Epithelial cell of proximal tubule (primary cell): Measurements from ENCODE around the gene VPREB1. TPM values are rescaled to one million over a fixed set of nuclear protein-coding genes. Genes with fewer than 3 reads are reported as not detected.
"Not testable (repeated sequence)": the region's sequence is repeated elsewhere in the genome, so short reads cannot be mapped to it uniquely, and the experiment has no call there.

Experiments
- DNase-seq: peaks from one replicate; pipeline ENCODE4 v3.0.0-alpha.2; 2011; ENCODE audit warnings: low read depth
- H3K4me3 ChIP-seq: 2 replicates; pipeline ENCODE4 v1.5.1; 2011; ENCODE audit warnings: low read depth, mild to moderate bottlenecking, low read length
- total RNA-seq: library from RNA; depleted of rRNA; stranded (reverse); fragments of >200 nt; gene quantifications from 2 replicates; pipeline ENCODE4 v1.2.3, GENCODE V29; 2015
- TF ChIP-seq, protein P1 (sequence below): conservative IDR thresholded peaks from 2 replicates; pipeline ENCODE4 v1.5.1; 2012; ENCODE audit warnings: low read depth, mild to moderate bottlenecking, low read length

The VPREB1 gene
- total RNA-seq, 1 donor from 2014 or later, result not detected

DNA sequence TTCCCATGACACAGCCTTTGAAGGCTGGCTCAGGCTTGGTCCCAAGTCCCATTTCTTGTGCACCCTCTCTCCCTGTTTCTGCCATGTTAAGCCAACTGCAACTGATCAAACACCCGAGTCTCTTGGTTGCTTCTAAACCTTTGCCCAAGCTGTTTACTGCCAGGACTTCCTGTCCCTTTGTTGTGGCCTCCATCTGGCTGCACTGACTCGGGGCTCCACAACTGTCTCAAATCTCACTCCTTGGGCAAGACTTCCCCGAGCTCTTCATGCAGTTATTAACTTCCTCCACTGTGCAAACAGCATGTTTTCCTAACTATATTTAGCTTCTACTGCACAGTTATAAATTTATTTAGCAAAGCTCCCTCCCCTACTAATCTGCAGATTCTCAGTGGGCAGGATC, 4.3 kb downstream of the VPREB1 start:
- no peak overlapping the region for H3K4me3 ChIP-seq
- DNase-seq, result no peak
- TF ChIP-seq, protein P1, sequence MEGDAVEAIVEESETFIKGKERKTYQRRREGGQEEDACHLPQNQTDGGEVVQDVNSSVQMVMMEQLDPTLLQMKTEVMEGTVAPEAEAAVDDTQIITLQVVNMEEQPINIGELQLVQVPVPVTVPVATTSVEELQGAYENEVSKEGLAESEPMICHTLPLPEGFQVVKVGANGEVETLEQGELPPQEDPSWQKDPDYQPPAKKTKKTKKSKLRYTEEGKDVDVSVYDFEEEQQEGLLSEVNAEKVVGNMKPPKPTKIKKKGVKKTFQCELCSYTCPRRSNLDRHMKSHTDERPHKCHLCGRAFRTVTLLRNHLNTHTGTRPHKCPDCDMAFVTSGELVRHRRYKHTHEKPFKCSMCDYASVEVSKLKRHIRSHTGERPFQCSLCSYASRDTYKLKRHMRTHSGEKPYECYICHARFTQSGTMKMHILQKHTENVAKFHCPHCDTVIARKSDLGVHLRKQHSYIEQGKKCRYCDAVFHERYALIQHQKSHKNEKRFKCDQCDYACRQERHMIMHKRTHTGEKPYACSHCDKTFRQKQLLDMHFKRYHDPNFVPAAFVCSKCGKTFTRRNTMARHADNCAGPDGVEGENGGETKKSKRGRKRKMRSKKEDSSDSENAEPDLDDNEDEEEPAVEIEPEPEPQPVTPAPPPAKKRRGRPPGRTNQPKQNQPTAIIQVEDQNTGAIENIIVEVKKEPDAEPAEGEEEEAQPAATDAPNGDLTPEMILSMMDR, result no peak

DNA sequence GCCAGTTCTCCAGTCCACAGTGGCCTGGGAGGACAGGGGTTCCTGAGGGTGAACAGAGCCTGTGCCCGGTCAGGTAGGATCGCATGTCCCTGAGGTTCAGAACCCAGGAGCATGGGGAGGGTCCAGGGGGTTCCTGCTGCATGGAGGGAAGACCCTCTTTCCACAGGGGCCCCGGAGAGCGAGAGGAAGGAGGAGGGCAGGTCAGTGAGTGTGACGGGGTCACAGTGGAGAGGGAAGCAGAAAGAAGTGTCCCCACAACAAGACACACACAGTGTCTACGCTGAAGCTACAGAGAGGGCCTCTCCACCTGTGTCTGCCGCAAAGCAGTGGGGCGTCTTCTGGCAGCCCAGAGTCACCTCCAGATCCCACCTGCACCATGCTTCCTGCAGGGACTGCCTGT, 6.1 kb downstream of the VPREB1 start:
- DNase-seq, H3K4me3 ChIP-seq: not testable (repeated sequence)

DNA sequence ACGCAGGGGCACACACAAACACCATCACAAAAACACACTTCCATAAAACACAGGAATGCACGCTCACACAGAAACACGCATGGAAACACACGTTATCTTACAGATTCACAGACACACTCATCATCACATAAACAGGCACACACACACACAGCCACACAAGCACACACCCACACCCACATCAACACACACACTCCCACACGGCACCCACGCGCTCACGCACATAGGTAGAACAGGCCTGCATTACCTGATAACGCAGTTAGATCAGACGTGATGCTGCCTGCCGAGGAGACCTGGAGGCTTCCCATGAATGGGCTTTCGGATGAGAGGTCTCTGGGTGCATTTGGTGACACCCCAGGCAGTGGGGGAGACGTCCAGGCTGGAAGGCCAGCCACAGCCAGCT, 11.5 kb downstream of the VPREB1 start:
- H3K4me3 ChIP-seq, DNase-seq: not testable (repeated sequence)

DNA sequence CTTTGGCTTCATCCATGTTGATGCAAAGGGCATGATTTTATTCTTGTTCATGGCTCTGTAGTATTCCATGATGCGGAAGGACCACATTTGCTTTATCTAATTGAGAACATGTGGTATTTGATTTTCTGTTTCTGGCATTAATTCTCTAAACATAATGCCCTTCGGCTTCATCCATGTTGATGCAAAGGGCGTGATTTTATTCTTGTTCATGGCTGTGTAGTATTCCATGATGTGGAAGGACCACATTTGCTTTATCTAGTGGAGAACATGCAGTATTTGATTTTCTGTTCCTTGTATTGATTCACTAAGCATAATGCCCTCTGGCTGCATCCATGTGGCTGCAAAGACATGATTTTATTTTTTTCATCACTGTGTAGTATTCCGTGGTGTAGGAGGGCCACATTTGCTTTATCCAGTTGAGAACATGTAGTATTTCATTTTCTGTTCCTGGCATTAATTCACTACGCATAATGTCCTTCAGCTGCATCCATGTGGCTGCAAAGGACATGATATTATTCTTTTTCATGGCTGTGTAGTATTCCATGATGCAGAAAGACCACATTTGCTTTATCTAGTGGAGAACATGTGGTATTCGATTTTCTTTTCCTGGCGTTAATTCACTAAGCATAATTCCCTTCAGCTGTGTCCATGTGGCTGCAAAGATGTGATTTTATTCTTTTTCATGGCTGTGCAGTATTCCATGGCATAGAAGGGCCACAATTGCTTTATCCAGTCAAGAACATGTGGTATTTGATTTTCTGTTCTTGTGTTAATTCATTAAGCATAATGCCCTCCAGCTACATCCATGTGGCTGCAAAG, 14.2 kb downstream of the VPREB1 start:
- DNase-seq, H3K4me3 ChIP-seq: not testable (repeated sequence)

DNA sequence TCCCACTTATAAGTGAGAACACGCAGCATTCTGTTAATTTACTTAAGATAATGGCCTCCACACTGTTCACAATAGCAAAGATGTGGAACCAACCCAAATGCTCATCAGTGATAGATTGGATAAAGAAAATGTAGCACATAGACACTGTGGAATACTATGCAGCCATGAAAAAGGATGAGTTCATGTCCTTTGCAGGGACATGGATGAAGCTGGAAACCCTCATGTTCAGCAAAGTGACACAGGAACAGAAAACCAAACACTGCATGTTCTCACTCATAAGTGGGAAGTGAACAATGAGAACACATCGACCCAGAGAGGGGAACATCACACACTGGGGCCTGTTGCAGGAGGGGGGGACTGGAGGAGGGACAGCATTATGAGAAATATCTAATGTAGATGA, 15.6 kb downstream of the VPREB1 start:
- not testable (repeated sequence) for H3K4me3 ChIP-seq, DNase-seq

DNA sequence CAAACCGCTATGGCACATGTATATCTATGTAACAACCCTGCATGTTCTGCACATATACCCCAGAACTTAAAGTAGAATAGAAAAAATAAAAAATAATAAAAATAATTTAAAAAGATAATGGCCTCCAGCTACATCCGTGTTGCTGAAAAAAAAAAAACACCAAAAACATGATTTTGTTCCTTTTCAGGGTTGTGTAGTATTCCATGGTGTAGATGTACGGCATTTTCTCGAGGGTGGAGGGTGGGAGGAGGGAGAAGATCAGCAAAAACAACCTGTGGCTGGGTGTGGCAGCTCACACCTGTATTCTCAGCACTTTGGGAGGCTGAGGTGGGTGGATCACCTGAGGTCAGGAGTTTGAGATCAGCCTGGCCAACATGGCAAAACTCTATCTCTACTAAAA, 16.0 kb downstream of the VPREB1 start:
- DNase-seq, H3K4me3 ChIP-seq: not testable (repeated sequence)

DNA sequence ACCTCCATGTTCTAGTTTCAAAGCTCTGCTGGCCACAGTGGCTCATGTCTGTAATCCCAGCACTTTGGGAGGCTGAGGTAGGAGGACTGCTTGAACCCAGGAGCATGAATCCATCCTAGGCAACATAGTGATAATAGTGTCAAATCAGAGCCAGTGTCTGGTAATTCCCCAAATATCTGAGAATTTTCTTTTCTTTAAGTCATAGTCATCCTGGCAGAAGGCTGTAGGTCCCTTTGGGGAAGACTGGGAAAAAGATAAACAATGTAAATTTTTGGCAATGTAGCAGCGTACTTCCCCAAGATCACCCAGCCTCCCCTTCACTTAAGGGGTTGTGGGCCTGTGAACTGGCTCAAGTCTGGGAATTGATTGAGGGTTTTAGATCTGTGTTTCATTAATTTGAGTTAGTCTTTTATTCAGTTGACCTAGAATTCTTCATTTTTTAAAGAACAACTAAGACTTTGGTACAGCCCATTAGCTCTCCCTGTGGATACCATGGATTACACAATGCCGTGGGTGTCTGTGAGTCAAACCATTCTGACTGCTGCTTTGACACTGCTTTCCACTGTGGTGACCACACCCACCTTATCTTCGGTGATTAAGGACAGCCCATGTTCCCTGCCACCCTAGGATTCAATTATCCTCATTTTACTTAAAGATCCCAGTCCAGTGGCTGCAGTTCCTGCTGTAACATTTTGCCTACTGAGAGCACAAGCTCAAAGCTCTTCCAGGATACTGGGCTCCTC, 17.9 kb downstream of the VPREB1 start:
- peak; percentile 23 for DNase-seq
- not testable (repeated sequence) for H3K4me3 ChIP-seq

DNA sequence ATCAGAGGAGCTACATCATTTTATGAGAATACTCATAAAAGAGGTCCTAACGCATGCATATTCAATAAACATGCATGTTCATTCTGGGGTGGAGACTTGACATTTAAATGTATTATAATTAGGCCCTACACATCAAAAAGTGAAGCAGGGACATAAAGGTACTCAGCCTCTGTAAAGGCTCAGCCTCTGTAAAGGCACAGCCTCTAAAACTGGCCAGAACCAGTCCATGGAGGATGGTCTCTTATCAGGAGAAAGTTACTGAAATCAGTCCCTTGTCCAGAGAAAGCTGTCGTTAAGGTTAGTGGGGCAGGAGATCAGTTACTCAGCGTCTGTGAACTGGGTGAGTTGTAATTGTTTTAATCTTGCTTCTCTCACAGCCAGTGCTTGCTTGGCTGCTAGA, 19.2 kb downstream of the VPREB1 start:
- H3K4me3 ChIP-seq, DNase-seq: not testable (repeated sequence)

DNA sequence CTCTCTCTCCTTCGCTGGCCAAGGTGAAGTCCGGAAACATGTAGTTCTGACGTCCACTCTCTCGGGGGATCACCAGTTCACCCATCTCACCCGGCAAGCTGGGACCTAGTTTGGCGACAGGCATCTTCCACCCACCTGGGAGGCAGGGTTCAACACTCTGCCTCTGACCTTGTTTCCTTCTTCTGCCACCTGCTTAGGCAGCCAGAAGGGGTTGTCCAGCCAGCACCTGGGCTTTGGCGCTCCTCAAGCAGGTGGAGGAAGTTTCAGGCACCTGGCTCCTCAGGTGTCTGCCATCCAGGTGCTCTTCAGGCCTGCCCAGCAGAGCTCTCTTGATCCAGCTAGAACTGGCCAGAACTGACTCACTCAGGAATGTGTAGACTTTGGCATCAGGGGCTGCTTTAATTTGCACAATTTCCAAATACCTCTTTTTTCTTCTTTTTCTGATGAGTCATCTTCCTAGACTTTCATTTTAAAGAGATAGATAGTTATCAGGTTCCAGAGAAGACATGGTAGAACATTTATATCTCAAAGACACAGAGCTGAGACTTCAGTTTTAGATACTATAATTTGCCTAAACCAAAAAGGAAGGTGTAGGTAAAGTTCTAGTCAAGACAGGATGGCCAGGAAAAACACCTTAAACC, 25.6 kb downstream of the VPREB1 start:
- H3K4me3 ChIP-seq, DNase-seq: not testable (repeated sequence)

DNA sequence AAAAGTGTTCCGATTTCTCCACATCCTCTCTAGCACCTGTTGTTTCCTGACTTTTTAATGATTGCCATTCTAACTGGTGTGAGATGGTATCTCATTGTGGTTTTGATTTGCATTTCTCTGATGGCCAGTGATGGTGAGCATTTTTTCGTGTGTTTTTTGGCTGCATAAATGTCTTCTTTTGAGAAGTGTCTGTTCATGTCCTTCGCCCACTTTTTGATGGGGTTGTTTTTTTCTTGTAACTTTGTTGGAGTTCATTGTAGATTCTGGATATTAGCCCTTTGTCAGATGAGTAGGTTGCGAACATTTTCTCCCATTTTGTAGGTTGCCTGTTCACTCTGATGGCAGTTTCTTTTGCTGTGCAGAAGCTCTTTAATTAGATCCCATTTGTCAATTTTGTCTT, 32.8 kb downstream of the VPREB1 start:
- not testable (repeated sequence) for DNase-seq, H3K4me3 ChIP-seq

DNA sequence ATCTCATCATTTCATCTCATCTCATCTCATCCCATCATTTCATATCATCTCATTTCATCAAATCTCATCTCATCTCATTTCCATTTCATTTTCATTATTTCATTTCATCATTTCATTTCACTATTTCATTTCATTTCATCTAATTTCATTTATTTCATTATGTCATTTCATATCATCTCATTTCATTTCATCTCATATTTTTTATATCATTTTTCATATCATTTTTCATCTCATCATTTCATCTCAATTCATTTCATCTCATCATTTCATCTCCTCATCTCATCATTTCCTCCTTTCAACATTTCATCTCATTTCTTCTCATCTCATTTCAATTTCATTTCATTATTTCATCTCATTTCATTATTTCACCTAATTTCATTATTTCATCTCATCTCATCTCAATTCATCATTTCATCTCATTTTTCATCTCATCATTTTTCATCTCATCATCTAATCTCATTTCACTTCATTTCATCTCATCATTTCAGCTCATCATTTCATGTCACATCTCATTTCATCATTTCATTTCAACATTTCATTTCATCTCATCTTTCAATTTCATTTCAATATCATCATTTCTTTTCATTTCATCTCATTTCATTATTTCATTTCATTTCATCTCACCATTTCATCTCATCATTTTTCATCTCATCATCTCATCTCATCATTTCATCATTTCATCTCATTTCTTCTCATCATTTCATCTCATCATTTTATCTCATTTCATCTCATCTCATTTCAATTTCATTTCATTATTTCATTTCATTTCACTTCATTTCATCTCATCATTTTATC, 40.6 kb downstream of the VPREB1 start:
- not testable (repeated sequence) for H3K4me3 ChIP-seq, DNase-seq

DNA sequence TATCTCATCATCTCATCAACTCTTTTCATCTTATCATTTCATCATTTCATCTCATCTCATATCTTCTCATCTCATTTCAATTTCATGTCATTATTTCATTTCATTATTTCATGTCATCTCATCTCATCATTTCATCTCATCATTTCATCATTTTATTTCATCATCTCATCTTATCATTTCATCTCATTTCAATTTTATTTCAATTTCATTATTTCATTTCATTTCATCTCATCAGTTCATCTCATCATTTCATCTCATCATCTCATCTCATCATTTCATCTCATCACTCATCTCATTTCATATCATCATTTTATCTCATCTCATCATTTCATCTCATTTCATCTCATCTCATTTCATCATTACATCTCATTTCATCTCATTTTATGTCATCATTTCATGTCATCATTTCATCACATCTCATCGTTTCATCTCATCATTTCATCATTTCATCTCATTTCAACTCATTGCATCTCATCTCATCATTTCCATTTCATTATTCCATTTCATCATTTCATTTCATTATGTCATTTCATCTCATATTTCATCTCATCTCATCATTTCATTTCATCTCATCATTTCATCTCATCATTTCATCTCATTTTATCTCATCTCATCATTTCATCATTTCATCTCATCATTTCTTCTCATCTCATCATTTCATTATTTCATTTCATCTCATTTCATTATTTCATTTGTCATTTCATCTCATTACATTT, 42.0 kb downstream of the VPREB1 start:
- DNase-seq, H3K4me3 ChIP-seq: not testable (repeated sequence)

DNA sequence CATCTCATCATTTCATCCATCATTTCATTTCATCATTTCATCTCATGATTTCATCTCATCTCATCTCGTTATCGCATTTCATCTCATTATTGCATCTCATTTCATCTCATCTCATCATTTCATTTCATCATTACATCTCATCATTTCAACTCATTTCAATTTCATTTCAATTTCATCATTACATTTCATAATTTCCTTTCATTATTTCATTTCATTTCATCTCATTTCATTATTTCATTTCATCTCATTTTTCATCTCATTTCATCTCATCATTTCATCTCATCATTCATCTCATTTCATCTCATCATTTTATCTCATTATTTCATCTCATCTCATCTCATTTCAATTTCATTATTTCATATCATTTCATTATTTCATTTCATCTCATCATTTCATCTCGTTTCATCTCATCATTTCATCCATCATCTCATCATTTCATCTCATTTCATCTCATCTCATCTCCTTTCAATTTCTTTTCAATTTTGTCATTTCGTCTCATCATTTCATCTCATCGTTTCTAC, 42.6 kb downstream of the VPREB1 start:
- not testable (repeated sequence) for H3K4me3 ChIP-seq, DNase-seq

DNA sequence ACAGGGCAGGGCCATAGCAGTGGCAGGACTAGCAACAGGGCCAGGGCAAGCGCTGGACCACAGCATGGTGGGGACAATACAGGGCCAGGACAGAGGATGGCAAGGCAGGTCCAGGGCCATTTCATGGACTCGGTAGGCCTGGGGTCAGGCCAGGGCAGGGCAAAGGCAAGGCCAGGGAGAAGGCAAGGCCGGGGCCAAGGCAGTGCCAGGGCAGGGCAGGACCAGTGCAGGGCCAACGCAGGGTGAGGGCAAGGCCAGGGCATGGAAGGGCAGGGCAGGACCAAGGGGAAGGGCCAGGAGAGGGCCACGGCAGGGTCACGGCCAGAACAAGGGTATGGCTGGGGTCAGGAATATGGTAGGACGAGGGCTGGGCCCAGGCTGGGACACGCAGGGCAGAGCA, 45.1 kb downstream of the VPREB1 start:
- not testable (repeated sequence) for DNase-seq, H3K4me3 ChIP-seq

DNA sequence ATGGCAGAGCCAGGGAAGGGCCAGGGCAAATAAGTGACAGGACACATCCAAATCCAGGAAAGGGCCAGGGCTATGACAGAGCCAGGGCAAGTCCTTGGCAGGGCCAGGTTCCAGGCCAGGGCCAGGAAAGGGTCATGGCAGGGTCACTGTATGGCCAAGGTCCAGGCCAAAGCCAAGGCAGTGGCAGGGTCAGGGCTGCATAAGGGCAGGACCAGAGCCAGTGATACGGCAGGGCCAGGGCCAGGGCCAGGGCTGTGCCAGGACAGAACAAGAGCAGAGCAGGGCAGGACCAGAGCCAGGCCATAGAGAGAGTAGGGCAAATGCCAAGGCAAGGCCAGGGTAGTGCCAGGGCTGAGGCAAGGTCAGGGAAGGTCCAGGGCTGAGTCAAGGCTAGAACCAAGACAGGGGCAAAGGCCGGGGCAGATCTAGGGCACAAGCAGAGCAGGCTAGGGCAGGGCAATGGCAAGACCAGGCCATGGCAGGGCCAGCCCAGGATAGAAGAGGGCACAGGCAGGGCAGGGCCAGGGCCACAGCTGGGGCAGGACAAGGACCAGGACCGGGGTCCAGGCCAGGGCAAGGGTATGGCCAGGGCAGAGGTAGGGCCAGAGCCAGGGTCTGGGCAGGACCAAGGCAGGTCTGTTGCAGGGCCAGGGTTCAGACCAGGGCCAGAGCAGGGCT, 46.7 kb downstream of the VPREB1 start:
- not testable (repeated sequence) for H3K4me3 ChIP-seq

DNA sequence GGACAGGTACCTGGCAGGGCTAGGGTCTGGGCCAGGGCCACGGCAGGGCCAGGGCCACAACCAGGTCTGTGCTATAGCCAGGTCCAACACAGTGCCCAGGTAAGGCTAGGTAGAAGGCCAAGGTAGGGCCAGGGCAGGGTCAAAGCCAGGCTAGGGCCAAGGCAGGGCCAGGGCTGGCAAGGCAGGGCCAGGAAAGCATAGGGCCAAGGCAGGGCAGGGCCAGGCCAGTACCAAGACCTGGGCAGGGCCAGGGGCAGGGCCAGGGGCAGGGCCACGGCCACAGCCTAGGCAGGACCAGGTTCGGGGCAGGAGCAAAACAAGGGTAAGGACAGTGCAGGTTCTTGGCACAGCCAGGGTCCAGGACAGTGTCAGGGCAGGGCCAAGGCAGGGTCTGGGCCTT, 48.1 kb downstream of the VPREB1 start:
- DNase-seq, result not testable (repeated sequence)

More for the DNA sequence above, 46.7 kb downstream of the VPREB1 start:
- not testable (repeated sequence) for DNase-seq

More for the DNA sequence above, 48.1 kb downstream of the VPREB1 start:
- H3K4me3 ChIP-seq, result not testable (repeated sequence)
